ENCODE data around the gene CD163L1.
"Not testable (repeated sequence)": the region's sequence is repeated elsewhere in the genome, so short reads cannot be mapped to it uniquely, and the experiment has no call there.

CD163L1 gene

DNA sequence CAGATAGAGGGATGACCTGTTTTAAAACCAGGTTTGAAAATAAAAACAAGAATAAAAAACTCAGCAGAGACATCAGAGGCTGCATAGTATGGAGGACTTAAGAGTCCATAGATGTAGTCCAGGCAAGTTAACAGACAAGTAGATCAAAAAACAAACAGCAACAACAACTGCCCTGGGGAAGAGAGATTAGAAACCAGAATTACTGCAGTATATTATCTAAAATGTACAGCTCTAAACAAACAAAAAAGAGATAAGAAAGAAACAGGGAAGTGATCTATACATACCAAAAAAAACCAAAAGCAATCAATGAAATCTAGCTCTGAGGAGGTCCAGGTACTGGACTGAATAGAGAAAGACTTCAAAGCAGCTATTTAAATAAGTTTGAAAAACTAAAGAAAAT, 91.3 kb downstream of the CD163L1 start:
- DNase-seq = no peak
- Histone ChIP-seq H3K27me3 (no peaks in the 10 kb centered on the region), H3K36me3 (peaks cover 28% of the 10 kb centered on the region)

DNA sequence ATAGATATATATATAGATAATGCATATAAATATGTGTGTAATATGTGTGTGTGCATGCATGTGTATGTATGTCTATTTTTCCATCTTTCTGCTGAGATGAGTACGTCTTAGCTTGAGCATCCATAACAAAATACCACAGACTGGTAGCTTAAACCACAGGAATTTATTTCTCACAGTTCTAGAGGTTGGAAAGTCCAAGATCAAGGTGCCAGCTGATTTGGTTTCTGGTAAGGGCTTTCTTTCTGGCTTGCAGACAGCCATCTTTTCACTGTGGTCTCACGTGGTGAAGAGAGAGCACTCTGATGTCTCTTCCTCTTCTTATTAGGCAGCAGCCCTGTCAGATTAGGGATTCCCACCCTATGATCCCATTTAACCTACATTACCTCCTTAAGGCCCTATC, 92.8 kb downstream of the CD163L1 start:
- no peak for TF ChIP-seq CTCF (IDR thresholded peaks at IDR 0.05; ENCODE audit: low read depth, low read length)
- H3K27me3 ChIP-seq = no peaks in the 10 kb centered on the region
- no peaks in the 10 kb centered on the region for H3K9me3 ChIP-seq
- H3K4me3 ChIP-seq (ENCODE audit: low read depth, low read length) = no peak overlapping the region
- no peaks in the 10 kb centered on the region; the same call in 1 of the 2 replicates for H3K4me1 ChIP-seq
- no peak for DNase-seq
- H3K36me3 ChIP-seq = peaks cover 18% of the 10 kb centered on the region

More for the DNA sequence above, 91.3 kb downstream of the CD163L1 start:
- Histone ChIP-seq H3K4me3 (ENCODE audit: low read depth, low read length) (no peak overlapping the region), H3K4me1 (no peaks in the 10 kb centered on the region; the same call in 1 of the 2 replicates), H3K9me3 (no peaks in the 10 kb centered on the region)
- no peak for TF ChIP-seq CTCF (IDR thresholded peaks at IDR 0.05; ENCODE audit: low read depth, low read length)

DNA sequence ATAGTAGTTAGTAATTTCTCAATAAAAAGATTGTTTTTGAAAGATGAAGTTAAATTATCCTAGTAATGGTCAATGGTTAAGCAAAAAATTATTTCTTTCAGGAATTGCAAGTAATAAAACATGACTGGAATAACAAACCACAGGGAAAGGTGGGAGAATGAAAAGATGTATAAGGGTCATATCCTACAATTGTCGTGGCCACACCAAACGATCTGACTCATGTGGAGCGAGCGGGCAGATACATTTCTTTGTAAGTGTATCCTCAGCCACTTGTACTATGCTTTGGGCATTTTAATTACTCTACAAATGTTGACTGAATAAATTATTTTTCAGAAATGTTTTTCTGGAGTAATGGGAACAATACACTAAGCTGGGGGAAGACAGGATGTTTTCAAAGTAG, 94.5 kb downstream of the CD163L1 start:
- no peak for TF ChIP-seq CTCF (IDR thresholded peaks at IDR 0.05; ENCODE audit: low read depth, low read length)
- DNase-seq = no peak
- Histone ChIP-seq H3K27me3 (no peaks in the 10 kb centered on the region), H3K4me1 (no peaks in the 10 kb centered on the region), H3K4me3 (ENCODE audit: low read depth, low read length) (no peak overlapping the region), H3K9me3 (no peaks in the 10 kb centered on the region), H3K36me3 (peaks cover 18% of the 10 kb centered on the region)

DNA sequence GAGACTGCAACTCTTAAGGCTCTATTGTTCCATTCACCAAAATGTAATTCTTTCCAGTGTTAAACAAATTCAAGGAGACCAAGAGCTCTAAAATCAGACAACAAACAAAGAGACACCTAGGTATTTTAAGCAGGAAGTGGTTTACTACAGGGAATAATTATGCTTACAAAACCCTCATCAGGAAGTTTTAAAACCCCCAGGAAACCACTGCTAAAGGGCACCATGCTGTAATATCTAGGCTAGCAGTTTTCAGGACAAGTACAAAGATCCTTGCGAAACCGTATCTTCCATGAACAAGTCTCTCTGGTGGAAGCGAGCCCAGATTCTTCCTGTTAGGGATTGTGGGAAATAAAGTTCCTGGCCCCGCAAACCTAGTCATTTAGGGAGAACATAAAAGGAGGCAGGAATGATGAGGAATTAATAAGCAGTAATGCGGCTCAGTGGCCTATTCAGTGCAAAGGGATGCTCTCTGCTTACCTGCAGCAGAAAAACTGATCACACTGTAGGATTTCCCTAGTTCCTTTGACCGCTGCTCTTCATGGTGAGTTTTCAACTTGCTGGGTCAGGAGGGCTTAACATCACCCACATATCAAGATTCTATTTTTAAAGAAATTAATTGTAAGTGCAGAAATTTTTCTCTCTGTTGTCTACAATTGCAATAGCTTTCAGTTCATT, 97.3 kb downstream of the CD163L1 start:
- Histone ChIP-seq H3K27me3 (no peaks in the 10 kb centered on the region), H3K36me3 (peaks cover 21% of the 10 kb centered on the region), H3K9me3 (no peaks in the 10 kb centered on the region), H3K4me3 (ENCODE audit: low read depth, low read length) (no peak overlapping the region), H3K4me1 (no peaks in the 10 kb centered on the region)
- no peak for DNase-seq
- no peak for TF ChIP-seq CTCF (IDR thresholded peaks at IDR 0.05; ENCODE audit: low read depth, low read length)

DNA sequence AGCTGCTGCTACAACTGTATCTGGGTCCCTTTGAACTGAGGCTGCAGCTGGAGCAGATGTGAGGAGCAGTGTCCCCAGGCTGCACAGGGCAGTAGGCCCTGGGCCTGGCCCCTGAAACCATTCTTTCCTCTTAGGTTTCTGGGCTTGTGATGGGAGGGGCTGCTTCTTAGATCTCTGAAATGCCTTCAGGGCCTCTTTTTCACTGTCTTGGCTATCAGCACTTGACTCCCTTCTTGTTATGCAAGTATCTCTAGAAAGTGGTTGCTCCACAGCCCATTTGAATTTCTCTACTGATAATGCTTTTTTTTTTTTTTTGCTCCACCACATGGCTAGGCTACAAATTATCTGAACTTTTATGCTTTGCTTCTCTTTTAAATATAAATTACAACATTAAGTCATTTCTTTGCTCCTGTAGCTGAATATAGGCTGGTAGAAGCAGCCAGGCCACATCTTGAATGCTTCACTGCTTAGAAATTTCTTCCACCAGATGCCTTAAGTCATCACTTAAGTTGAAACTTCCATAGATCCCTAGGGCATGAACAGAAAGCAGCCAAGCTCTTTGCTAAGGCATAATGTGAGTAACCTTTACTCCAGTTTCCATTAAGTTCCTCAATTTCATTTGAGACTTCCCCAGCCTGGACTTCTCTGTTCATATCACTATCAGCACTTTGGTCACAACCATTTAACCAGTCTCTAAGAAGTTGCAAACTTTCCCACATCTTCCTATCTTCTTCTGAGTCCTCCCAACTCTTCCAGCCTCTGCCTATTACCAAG, 98.9 kb downstream of the CD163L1 start:
- TF ChIP-seq CTCF (IDR thresholded peaks at IDR 0.05; ENCODE audit: low read depth, low read length) = no peak
- no peak for DNase-seq
- no peaks in the 10 kb centered on the region for H3K4me1 ChIP-seq
- H3K27me3 ChIP-seq = no peaks in the 10 kb centered on the region; the same call in 1 of the 2 replicates
- H3K36me3 ChIP-seq = peaks cover 14% of the 10 kb centered on the region
- H3K4me3 ChIP-seq (ENCODE audit: low read depth, low read length) = no peak overlapping the region
- no peaks in the 10 kb centered on the region for H3K9me3 ChIP-seq

DNA sequence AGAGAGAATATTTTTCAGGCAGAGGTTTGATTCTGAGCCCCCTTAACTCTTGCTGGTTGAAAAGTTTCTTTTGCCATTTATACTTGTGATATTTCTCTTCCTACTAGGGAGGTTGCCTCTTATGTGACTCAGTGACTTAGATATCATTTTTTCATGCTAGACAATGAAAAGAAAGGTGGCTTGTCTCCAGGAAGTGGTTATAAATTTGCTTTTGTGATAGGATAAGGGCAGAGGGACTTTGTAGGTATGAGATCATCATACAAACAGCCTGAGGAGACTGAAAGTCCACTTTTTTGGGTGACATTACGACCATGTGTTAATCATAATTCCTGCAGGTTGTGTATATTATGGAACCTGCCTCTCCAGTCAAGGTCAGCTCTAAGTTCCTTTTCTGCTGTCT, 104.3 kb downstream of the CD163L1 start:
- H3K4me3 ChIP-seq (ENCODE audit: low read depth, low read length) = no peak overlapping the region

DNA sequence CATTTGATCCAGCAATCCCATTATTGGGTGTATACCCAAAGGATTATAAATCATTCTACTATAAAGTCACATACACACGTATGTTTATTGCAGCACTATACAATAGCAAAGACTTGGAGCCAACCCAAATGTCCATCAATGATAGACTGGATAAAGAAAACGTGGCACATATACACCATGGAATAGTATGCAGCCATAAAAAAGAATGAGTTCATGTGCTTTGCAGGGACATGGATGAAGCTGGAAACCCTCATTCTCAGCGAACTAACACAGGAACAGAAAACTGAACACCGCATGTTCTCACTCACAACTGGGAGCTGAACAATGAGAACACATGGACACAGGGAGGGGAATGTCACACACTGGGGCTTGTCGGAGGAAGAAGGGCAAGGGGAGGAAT, 106.2 kb downstream of the CD163L1 start:
- H3K4me3 ChIP-seq (ENCODE audit: low read depth, low read length); DNase-seq; H3K36me3 ChIP-seq; H3K27me3 ChIP-seq; H3K4me1 ChIP-seq; H3K9me3 ChIP-seq: not testable (repeated sequence)

More for the DNA sequence above, 104.3 kb downstream of the CD163L1 start:
- H3K27me3 ChIP-seq = no peaks in the 10 kb centered on the region; the same call in 1 of the 2 replicates
- H3K4me1 ChIP-seq = no peaks in the 10 kb centered on the region
- TF ChIP-seq CTCF (IDR thresholded peaks at IDR 0.05; ENCODE audit: low read depth, low read length) = no peak
- H3K36me3 ChIP-seq = peaks cover 5% of the 10 kb centered on the region
- no peaks in the 10 kb centered on the region for H3K9me3 ChIP-seq
- no peak for DNase-seq

Data from BE2C (cell line).